Tongue (tissue), 2 donors: ENCODE data around the gene DSCAM. TPM values are rescaled to one million over a fixed set of nuclear protein-coding genes. Genes with fewer than 3 reads are reported as not detected.
A peak's percentile ranks its signal among the peaks of the same experiment; 100 is the strongest.

Experiments used
- DNase-seq: peaks from one replicate; pipeline ENCODE4 v3.0.0-alpha.2; 2015
- total RNA-seq: library from RNA; depleted of rRNA; stranded (reverse); fragments of >200 nt; gene quantifications from one replicate; pipeline ENCODE4 v1.2.3, GENCODE V29; 2014

DSCAM gene
- total RNA-seq, 1 donor from 2014 or later: 0.41 TPM

DNA sequence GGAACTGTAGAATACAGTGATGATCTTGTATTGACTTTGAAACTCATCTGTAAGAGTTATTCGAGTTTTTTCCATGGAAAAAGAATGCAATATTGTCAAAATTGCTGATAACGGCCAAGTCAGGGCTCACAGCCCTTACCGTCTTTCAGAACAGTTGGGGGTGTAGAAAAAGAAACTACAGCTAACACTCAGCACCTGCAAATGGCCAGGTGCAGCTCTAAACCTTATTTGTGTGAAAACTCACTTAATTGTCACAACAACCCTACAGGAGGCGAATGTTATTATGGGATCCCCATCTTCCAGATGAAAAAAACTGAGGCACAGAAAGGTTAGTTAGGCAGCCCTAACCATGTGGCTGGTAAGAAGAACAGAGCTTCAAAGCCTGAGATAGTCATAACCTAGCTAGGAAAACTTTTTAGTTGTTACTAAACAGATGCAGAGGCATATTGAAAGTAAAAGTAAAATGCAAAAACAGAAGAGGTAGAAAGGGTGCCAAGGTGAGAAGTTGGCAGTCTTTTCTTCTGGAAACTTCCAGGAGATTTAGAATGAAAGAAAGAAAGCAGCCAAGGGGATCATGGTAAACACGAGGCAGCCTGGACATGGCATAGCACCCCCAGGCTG, 76.4 kb downstream of the DSCAM start:
- DNase-seq: no peak

GRCh38 chr21:40769231-40769630, 77.7 kb downstream of the DSCAM start:
- peak; percentile 13 for DNase-seq

GRCh38 chr21:40768056-40768455, 78.9 kb downstream of the DSCAM start:
- no peak for DNase-seq

- DNase-seq: peak; percentile 40
Observed at GRCh38 chr21:40766381-40766780, 80.6 kb downstream of the DSCAM start.

DNA sequence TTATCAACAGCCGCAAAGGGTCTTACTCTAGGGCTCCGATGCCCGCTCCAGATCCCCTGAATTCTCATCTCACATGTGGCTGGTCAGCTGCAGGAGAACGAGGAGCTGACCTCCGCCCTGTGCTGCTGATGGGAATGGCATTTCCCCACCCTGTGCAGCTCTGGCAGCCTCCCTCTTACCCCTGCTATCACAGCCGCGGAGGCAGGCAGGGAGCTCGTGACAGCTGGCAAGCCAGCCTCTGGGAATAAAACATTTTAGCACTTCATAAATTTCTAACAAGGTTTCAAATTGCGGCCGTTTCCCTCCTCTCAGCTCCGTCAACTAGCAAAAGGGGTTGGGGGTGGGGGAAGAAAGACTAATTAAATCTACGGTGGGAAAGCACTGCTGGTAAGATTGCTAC, 81.1 kb downstream of the DSCAM start:
- peak; percentile 59 for DNase-seq

DNA sequence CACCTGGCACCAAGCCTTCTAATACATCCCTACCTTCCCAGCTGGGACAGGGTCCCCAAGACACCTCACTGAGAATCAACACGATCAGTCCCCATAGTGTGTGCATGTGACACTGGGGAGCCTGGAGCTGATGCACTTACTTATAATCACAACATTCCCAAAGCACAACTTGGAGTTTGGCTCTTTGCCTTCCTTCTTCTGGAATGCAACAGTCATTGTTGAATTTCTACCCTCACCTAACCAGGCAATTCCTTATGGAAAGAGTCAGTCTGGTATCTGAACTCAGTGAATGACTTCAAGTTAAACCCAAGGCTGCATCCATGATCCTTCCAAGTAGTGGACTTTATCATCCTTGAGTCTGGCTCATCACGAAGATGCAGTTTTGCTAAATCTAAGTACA, 86.1 kb downstream of the DSCAM start:
- DNase-seq: no peak

DNA sequence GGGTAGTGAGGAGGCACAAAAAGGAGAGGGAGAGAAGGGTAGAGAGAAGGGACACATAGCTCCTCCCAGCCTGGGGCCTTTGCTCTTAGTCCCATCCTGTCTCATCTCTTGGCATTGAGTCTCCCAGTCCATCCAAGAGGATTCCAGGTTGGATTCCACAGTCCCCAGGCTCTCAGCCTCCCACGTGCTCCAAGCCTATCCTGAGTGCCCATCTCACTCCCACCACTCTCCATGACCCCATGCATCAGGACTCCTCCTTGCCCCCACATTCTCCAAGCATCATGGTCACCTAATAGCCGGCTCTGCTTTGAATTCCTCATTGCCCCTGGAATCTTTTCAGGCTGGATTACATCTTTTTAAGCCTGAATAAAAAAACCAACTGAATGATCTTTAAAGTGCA, 87.9 kb downstream of the DSCAM start:
- no peak for DNase-seq

GRCh38 chr21:40757366-40757765, 89.6 kb downstream of the DSCAM start:
- no peak for DNase-seq

- DNase-seq: no peak
Observed at GRCh38 chr21:40754466-40754865, 92.5 kb downstream of the DSCAM start.

- no peak for DNase-seq
Observed at GRCh38 chr21:40753756-40754155, 93.2 kb downstream of the DSCAM start.

GRCh38 chr21:40752125-40752524, 94.8 kb downstream of the DSCAM start:
- DNase-seq: no peak

GRCh38 chr21:40751221-40751620, 95.7 kb downstream of the DSCAM start:
- DNase-seq: no peak

GRCh38 chr21:40736145-40736544, 110.8 kb downstream of the DSCAM start:
- no peak for DNase-seq

DNA sequence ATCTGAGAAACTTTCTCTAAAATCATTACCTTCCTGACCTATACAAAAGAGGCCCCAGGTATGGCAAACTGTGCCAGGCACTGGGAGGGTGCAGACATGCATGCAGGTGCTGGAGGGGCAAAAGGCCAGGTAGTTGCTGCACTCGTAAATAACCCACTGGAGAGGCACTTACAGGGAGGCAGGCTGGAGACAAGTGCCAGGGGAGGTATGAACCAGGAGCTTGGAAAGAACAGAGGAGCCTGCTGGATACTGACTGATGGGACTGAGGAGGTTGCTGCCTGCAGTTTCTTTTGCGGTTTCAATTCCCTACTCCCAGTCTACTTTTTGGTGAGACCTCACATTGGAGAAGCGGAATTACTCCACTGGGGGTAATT, 113.9 kb downstream of the DSCAM start:
- DNase-seq: no peak

GRCh38 chr21:40732253-40733023, 114.5 kb downstream of the DSCAM start:
- DNase-seq: no peak

DNA sequence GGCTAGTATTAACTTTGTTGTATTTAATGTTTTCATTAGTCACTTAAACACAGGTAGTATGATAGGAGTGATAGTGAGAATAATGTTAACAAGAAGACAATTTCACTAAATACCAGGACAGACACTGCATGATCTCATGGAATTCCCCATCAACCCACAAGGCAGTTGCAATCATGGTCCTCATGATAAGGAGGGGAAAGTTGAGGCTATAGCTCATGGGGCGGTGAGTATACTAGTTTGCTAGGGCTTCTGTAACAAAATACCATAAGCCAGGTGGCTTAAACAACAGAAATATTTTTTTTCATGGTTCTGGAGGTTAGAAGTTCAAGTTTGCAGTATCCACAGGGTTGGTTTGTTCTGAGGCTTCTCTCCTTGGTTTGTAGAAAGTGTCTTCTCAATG, 115.8 kb downstream of the DSCAM start:
- DNase-seq: no peak

GRCh38 chr21:40730426-40730800, 116.5 kb downstream of the DSCAM start:
- DNase-seq: no peak

- no peak for DNase-seq
Observed at GRCh38 chr21:40729761-40730425, 117.1 kb downstream of the DSCAM start.

DNA sequence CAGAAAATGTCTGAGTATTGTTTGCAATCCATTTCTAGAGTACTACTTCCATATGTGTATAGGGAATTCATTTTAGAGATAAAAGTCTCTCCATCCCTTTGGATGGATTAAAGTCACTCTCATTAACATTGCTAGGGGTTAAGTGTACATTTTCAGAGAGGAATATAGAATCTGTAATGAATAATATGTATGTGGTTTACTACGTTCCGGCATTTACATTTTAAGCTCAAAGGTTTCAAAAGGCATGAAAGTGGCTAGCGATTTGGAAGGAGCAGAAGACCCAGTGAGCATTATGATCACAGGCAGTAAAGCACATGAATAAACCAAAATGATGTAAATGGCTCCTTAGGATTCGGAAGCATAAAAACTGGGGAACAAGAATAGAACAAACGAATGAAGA, 123.0 kb downstream of the DSCAM start:
- DNase-seq: no peak

DNA sequence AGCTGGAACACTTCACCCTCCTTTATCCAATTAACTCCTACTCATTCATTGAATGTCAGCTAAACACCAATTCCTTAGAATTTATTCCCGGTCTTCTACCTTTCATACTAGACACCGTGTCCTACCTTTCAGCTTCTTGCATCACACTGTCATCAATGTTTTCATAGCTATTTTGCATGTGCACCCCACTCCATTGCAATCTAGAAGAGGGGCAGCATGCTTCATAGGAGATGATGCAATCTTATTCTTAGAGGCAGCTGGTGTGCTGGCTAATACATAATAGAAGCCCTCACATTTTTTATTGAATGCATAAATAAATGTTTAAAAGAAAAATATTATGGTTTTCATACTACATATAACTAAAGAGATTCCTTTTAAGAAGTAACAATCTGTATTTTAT, 123.6 kb downstream of the DSCAM start:
- no peak for DNase-seq

GRCh38 chr21:40719615-40720014, 127.3 kb downstream of the DSCAM start:
- no peak for DNase-seq

- DNase-seq: peak; percentile 4
Observed at GRCh38 chr21:40717028-40717427, 129.9 kb downstream of the DSCAM start.

GRCh38 chr21:40714536-40714935, 132.4 kb downstream of the DSCAM start:
- no peak for DNase-seq
